ENCODE data around the gene HDAC4.
"Not testable (repeated sequence)": the region's sequence is repeated elsewhere in the genome, so short reads cannot be mapped to it uniquely, and the experiment has no call there.

The HDAC4 gene

GRCh38 chr2:239047420-239047819 is 353.4 kb downstream of the HDAC4 start:
- no peak for DNase-seq (ENCODE audit: low read depth)

DNA sequence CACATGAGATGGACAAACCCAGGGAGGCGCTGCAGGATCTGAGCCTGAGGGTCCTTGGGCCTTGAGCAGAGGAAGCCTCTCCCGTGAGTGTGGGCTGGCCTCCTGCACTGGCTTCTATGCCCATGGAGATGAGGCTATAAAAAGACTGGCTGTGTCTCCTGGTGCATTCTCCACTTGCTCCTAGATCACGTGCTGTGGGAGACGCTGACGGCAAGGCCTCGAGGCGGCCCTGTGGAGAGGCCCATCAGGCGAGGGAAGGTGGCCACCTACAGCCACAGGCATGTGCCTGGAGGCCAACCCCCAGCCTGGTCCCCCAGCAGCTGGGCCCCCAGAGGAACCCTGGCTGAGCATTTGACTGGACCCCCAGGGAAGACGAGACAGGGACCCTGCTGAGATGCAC is 354.0 kb downstream of the HDAC4 start:
- no peak for DNase-seq (ENCODE audit: low read depth)

DNA sequence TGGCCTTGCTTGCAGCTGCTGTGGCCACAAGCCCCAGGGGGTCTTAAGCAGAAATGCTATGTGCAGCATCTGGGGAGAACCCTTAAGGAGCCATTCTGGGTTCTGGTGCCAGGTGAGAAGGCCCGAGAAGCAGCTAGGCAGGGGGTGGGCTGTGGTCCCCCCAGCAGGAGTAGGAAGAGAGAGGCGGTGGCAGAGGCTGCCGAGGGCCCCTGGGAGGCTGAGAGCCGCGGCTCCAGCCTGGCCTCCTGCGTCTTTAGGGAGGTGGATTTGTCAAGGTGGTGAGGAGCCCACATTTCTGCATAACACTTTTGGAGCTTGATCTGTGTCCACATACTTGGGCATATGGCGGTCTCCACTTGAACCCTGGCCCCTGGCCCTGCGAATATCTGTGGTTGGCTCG is 356.5 kb downstream of the HDAC4 start:
- DNase-seq (ENCODE audit: low read depth), result no peak

- no peak for DNase-seq (ENCODE audit: low read depth)
These were observed 357.5 kb downstream of the HDAC4 start for GRCh38 chr2:239043326-239043725.

GRCh38 chr2:239042551-239043320 is 358.1 kb downstream of the HDAC4 start:
- DNase-seq (ENCODE audit: low read depth), result no peak

- no peak for DNase-seq (ENCODE audit: low read depth)
These were observed 358.8 kb downstream of the HDAC4 start for GRCh38 chr2:239042046-239042445.

GRCh38 chr2:239041062-239041461 is 359.8 kb downstream of the HDAC4 start:
- no peak for DNase-seq (ENCODE audit: low read depth)

DNA sequence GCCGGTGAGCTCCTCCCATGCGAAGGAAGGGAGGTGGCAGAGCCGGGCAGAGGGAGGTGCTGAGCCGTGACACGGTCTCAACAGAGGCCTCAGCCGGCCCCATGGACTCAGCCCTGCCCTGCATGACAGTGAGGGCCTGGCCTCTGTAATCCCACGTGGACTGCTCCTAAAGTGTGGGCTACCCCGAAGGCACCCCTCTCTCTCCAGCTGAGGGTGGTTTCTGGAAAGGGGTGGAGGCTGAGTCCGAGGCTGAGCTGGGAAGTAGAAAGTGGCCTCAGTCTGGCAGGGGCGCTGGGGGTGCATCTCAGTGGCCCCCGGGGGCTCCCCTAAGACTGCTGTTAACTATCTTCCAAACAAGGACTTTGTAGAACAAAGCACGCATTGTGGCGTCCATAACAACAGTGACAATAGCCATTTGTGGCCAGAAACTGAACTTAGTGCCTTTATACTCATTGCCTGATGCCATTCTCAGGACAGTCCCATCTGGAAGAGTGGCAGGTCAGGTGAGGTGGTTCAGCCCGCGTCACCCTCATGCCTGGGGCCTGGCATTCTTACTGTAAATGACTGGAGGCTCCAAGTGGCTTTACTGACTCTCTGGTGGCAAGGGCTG is 360.6 kb downstream of the HDAC4 start:
- DNase-seq (ENCODE audit: low read depth), result no peak

- DNase-seq (ENCODE audit: low read depth), result no peak
These were observed 361.4 kb downstream of the HDAC4 start for GRCh38 chr2:239039479-239039861.

DNA sequence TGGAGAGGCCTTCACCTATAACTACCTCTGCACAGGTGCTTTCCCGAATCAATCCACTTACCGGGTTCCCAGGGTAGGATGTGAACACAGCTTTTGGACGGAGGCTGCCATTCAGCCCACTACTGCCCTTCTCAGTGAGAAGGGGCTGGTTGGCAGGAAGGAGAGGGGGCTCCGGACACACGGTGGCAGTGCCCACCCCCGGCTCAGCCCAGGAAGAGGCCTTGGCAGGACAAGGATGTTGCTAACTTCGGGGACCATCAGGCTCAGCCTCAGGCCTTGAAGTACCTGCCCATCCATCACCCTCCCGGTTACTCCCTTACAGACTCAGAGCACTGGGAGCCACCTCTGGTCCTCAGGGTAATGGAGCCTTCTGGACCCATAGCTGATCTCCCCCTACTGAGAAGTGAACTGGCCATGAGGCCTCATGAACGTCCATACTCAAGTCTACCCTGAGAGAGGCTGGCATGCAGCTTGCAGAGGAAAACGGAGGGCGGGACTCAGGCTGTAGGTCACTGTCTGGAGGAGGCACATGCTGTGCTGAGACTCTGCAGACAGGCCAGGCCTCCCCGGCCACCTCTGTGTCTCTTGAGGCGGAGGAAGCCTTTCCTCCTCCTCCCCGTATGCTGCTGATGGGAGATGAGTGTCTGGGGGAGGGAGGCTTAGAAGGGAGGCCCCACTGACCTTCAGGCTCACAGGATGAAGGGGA is 361.9 kb downstream of the HDAC4 start:
- no peak for DNase-seq (ENCODE audit: low read depth)

- not testable (repeated sequence) for DNase-seq (ENCODE audit: low read depth)
These were observed 362.5 kb downstream of the HDAC4 start for GRCh38 chr2:239038284-239038683.

DNA sequence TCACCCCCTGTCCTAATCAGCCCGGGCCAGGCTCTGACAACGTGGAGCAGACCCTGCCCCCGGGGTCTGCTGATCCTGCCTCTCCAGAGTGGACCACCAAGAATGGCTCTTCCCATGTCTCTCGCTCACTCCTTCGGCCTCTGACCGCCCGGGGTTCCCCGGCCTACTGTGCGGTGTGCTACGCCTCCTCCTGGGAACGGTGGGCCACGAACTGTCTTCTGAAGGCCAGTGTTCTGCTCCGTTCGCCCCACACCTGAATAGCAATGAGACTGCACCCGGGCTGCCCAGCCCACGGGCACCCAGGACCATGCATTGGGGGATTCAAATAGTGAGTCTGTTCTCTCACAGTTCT is 363.3 kb downstream of the HDAC4 start:
- no peak for DNase-seq (ENCODE audit: low read depth)

- DNase-seq (ENCODE audit: low read depth), result no peak
These were observed 363.8 kb downstream of the HDAC4 start for GRCh38 chr2:239036819-239037558.

- DNase-seq (ENCODE audit: low read depth), result no peak
These were observed 364.7 kb downstream of the HDAC4 start for GRCh38 chr2:239035997-239036731.

DNA sequence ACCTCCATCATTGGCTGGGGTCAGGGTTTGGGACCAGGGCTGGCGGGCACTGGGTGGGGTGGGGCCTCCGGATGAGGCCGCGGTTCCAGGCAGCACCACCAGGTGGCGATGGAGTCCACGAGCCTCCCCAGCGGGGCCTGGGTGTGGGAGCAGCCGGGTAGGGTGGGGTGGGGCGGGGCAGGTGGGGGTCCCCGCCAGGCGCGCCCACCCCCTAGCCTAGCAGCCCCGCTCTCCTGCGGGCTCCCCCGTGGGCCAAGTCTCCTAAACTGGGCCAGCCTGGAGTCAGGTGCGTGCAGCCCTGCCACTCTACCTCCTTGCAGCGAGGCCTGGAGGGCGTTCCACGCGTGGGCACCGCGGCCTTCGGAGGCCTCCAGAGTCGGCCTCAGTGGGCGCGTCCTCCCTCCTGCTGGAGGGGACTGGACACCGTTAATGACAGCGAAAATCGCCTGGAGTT is 365.4 kb downstream of the HDAC4 start:
- peak; percentile 43 for DNase-seq (ENCODE audit: low read depth)

GRCh38 chr2:239034561-239035341 is 366.1 kb downstream of the HDAC4 start:
- DNase-seq (ENCODE audit: low read depth), result no peak

DNA sequence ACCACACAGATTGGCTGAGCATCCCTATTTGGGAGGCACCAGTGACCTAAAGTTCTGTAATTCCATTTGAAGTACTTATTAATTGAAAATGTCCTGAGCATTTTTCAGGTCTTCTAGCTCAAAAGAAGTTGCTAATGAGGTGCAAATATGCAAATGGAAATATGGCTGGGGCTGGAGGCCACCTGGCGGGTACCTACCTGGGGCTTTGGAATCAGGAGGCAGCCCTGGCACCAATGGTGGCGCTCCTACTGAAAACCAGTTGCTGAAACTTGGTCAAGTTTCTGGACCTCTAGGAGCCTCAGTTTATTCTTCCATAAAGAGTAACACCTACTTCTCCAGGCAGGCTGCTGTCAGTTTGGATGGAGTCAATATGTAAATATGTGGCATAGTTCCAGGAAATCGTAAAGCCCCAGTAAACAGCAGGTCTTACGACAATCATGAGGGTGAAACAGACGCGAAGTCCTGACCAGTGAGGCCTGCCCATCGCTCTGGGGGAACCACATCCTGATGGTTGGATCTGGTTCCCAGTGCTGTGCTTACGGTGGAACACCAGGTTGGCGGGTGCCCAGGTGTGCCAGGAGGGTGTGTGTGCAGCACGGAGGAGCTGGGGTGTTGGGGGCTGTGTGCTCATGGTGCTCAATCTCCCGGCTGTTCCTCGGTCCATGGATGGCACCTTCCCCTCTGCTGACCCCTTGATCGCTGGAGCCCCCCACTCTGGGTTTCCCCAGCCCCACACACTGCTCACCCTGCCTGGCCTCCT is 366.8 kb downstream of the HDAC4 start:
- no peak for DNase-seq (ENCODE audit: low read depth)

GRCh38 chr2:239029958-239030357 is 370.9 kb downstream of the HDAC4 start:
- no peak for DNase-seq (ENCODE audit: low read depth)

GRCh38 chr2:239028253-239028619 is 372.6 kb downstream of the HDAC4 start:
- no peak for DNase-seq (ENCODE audit: low read depth)

Data from activated T-helper 1 cell treated with Interleukin-2 at 50 U/mL for 16 hours (primary cell).